ENCODE measurements around the gene TNFRSF13B. TPM values are rescaled to one million over a fixed set of nuclear protein-coding genes. Genes with fewer than 3 reads are reported as not detected.
"Not testable (repeated sequence)": the region's sequence is repeated elsewhere in the genome, so short reads cannot be mapped to it uniquely, and the experiment has no call there.

The TNFRSF13B gene
- total RNA-seq, 4 donors from 2014 or later: 0.48 TPM; not detected in 3

- no peak for TF ChIP-seq CTCF (IDR thresholded peaks at IDR 0.05)
- no peak for DNase-seq (ENCODE audit: low spot score)
- no peak for ATAC-seq (ENCODE audit: low FRiP score)
Observed at GRCh38 chr17:16977932-16978331, 6.0 kb upstream of the TNFRSF13B start.

GRCh38 chr17:16976725-16977550 is 5.0 kb upstream of the TNFRSF13B start:
- ATAC-seq (ENCODE audit: low FRiP score) (no peak), DNase-seq (ENCODE audit: low spot score) (no peak)
- no peak for TF ChIP-seq CTCF (IDR thresholded peaks at IDR 0.05)

DNA sequence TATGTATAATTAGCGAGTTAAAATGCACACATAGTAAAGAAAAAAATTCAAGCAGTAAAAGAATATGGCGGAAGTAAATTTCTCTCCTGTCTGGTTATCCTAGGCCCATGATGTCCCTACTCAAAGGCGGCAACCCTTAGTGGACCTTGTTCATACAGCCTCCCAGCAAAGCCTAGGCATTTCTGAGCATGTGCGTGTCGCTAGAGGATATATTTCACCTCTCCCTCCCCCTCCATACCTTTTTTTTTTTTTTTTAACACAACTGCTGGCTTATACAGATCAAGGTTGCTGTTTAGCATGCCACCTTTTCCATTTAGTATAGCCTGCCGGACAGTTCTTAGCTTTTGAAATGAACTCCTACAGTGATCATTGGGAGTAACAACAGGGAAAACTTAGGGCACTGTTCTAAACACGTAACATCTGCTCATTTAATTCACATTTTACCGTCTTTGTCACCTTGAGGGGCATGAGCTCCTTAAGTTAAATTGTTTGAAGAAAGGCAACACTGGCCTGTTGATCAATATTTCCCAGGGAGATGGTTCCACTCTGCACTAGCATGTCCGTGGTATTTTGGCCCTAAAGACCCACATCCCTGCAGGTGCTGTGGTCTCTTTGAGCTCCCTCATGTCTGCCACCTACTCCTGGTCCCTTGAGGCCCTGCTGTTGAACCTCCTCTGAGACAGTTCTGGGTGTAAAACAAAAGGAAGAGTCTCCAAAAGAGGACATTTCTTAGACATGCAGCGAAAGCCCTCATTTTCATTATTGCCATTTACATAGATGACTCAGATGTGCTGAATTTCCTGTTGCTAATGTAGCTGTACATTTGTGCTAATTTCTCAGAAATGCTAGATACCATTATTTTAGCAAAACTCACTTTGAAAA is 4.1 kb upstream of the TNFRSF13B start:
- ATAC-seq (ENCODE audit: low FRiP score) (no peak), DNase-seq (ENCODE audit: low spot score) (no peak)
- no peak for TF ChIP-seq CTCF (IDR thresholded peaks at IDR 0.05)

GRCh38 chr17:16975277-16975651 is 3.3 kb upstream of the TNFRSF13B start:
- DNase-seq (ENCODE audit: low spot score): no peak
- TF ChIP-seq CTCF (IDR thresholded peaks at IDR 0.05): no peak
- no peak for ATAC-seq (ENCODE audit: low FRiP score)

DNA sequence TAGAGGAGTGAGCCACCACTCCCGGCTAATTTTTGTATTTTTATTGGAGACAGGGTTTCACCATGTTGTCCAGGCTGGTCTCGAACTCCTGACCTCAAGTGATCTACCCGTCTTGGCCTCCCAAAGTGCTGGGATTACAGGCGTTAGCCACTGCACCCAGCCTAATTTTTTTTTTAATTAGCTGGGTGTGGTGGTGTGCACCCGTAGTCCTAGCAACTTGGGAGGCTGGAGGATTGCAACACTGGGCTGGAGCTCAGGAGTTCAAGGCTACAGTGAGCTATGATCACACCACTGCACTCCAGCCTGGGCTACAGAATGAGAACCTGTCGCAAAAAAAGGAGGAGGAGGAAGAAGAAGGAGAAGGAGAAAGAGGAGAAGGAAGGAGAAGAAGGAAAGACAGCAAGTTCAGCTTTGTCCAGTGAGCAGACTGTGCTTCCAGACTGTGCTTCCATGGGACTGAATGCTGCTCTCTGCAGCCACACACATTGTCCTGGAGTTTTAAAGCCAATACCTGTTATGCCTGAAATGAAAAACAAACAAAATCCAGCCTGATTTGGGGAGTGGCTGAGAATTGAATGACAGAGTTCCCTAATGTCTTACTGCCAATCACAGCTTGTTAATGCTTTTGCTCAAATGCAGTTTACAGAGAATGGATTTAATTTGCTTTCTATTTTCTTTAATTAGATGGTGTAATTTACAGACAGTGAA is 2.8 kb upstream of the TNFRSF13B start:
- no peak for ATAC-seq (ENCODE audit: low FRiP score)
- no peak for TF ChIP-seq CTCF (IDR thresholded peaks at IDR 0.05)

GRCh38 chr17:16973760-16974540 is 2.0 kb upstream of the TNFRSF13B start:
- DNase-seq (ENCODE audit: low spot score) (no peak), ATAC-seq (ENCODE audit: low FRiP score) (no peak)
- no peak for TF ChIP-seq CTCF (IDR thresholded peaks at IDR 0.05)

More for the DNA sequence above, 2.8 kb upstream of the TNFRSF13B start:
- DNase-seq (ENCODE audit: low spot score): no peak

DNA sequence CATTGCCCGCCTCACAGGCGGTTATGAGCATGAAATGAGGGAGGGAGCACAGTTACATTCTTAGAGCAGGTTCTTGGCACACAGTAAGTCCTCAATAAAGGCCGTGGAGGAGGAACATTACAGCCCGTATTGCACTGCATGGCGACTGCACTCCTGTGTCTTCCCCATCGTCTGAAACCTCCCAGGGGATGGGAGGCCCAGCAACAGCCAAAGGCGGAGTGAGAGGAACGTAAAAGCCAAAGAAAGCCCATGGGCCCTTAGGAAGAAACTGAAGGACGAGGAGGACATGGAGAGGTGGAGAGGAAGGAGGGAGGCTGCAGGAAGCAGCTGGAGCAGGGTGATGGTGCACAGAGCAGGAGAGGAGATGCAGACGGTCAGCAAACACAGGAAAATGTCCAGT is 1.1 kb upstream of the TNFRSF13B start:
- not testable (repeated sequence) for ATAC-seq (ENCODE audit: low FRiP score); DNase-seq (ENCODE audit: low spot score)
